Hepatocyte (in vitro differentiated cells): Measurements from ENCODE around the gene UBXN11.

Source experiments
- EZH2phosphoT487 ChIP-seq: fragments of 200-600 bp; sonication (generic); IDR thresholded peaks from one replicate; pipeline ENCODE4 v1.6.1; 2018; ENCODE audit warnings: antibody characterized with exemption, mild to moderate bottlenecking, low read depth, moderate library complexity; ENCODE audit not compliant: unreplicated experiment, severe bottlenecking
- TF ChIP-seq, protein P1 (sequence below): fragments of 200-600 bp; sonication (generic); IDR thresholded peaks from 2 replicates; pipeline ENCODE4 v1.5.1; 2016; ENCODE audit warnings: antibody characterized with exemption, mild to moderate bottlenecking; ENCODE audit not compliant: poor library complexity

DNA sequence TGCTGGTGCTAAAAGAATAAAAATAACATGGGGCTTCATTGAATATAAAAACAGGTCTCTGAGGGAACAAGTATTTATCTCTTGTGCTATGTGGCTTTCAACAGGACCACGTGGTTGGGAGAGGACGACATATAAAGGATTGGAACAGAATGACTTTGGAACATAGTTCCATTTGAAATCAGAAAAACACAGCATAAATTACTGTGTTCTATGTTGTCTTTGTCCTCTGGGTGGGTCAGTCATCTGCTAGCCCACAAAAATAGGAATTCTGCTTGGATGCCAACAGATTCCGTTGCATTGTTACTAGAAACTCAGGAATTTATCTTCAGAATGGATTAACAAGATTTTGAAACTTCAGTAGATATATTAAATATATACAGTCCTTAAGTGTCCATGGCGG, 66.5 kb downstream of the UBXN11 start:
- TF ChIP-seq, protein P1, sequence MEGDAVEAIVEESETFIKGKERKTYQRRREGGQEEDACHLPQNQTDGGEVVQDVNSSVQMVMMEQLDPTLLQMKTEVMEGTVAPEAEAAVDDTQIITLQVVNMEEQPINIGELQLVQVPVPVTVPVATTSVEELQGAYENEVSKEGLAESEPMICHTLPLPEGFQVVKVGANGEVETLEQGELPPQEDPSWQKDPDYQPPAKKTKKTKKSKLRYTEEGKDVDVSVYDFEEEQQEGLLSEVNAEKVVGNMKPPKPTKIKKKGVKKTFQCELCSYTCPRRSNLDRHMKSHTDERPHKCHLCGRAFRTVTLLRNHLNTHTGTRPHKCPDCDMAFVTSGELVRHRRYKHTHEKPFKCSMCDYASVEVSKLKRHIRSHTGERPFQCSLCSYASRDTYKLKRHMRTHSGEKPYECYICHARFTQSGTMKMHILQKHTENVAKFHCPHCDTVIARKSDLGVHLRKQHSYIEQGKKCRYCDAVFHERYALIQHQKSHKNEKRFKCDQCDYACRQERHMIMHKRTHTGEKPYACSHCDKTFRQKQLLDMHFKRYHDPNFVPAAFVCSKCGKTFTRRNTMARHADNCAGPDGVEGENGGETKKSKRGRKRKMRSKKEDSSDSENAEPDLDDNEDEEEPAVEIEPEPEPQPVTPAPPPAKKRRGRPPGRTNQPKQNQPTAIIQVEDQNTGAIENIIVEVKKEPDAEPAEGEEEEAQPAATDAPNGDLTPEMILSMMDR: no peak
- no peak for TF ChIP-seq EZH2phosphoT487
